Hematopoietic multipotent progenitor cell treated with erythropoietin and hydrocortisone succinate and interleukin-3 and kit ligand, for 15 days (in vitro differentiated cells): ENCODE results near the gene DMBT1.
A peak's percentile ranks its signal among the peaks of the same experiment; 100 is the strongest.

Source experiments
- DNase-seq: peaks from one replicate; pipeline ENCODE4 v3.0.0-alpha.2; 2015; ENCODE audit warnings: low spot score

The DMBT1 gene

DNA sequence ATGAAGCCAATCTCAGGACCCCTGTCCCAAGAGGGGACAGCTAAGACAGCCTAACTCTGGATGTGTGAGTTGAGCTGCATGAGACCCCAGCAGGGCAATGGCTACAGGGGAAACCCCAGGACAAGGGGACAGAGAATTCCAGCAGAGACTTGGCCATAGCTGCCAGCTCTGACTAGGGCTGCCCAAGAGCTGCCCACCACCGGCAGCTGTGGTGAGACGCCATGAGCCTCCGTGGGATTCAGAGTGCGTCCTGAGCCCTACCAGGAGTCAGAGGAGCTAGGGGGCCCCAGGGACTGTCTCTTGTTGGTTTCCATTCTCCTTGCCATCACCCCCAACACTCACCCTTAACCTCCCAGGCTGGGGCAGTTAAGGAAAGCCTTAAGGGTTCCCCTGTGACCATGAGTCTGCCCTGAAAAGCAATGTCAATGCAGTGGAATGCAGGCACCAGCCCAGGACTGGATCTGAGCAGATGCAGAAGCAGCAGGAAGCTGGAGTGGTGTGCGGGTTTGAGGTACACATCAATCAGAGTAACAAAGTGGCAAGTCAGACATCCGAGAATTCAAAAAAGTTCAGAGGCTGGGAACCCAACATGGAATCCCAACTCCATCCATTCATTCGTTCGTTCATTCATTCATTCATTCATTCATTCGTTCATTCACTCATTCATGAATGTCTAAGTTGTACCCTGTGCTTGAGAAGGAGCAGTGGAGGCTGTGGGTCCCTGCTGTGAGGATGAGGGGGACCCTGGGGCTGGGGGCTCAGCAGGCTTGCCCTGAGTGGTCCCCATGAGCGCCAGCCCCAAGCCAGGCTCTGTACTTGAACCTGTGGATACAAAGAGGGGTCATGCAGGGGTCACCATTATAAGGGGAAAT lies 86.2 kb downstream of the DMBT1 start:
- DNase-seq = no peak

DNA sequence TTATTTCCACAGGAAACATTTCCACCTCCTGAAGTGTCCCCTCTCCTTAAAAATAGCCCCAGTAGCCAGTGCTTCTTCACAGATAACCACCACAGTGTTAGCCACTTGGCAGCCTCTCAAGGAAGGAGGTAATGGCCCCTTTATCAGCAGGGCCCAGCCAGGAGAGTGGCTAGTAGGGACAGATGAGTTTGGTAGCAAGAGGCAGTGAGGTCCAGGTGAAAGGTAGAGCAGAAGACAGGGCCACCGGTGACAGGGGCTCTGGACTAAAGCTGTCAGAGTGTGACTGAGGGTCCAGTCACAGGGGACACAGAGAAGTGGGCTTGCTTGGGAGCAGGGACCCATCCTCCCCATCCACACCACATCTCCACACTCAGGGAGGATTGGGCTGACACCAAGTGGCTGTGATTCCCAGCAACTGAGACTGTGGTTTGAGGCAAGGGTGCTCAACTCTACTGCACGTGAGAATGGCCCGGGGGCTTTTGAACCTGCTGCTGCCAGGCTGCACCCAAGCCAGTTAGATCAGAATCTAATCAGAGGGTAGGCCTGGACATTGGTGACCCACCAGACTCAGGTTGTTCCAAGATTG lies 86.9 kb downstream of the DMBT1 start:
- DNase-seq = no peak

- DNase-seq = peak; percentile 20
Observed at GRCh38 chr10:122648599-122649428, 88.3 kb downstream of the DMBT1 start.

DNA sequence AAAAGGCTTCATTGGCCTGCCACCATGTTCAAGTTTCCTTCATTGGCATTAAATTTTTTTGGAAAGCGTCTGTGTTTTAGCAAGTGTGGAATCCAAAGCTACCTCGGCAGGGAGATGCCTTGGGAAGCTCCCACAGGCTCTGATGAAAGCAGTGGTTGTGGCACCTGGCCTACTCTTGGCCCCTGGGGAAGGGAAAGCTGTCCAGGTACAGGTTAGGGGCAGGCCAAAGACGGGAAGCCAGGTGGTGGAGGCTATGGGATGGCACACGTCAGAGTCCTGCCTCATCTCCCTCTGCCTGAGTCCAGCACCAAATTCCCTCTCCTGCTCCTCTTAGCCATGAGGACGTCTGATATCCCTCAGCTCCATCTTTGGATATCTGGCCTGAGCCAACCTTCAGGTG lies 89.3 kb downstream of the DMBT1 start:
- no peak for DNase-seq

GRCh38 chr10:122650331-122650730 lies 89.8 kb downstream of the DMBT1 start:
- no peak for DNase-seq

DNA sequence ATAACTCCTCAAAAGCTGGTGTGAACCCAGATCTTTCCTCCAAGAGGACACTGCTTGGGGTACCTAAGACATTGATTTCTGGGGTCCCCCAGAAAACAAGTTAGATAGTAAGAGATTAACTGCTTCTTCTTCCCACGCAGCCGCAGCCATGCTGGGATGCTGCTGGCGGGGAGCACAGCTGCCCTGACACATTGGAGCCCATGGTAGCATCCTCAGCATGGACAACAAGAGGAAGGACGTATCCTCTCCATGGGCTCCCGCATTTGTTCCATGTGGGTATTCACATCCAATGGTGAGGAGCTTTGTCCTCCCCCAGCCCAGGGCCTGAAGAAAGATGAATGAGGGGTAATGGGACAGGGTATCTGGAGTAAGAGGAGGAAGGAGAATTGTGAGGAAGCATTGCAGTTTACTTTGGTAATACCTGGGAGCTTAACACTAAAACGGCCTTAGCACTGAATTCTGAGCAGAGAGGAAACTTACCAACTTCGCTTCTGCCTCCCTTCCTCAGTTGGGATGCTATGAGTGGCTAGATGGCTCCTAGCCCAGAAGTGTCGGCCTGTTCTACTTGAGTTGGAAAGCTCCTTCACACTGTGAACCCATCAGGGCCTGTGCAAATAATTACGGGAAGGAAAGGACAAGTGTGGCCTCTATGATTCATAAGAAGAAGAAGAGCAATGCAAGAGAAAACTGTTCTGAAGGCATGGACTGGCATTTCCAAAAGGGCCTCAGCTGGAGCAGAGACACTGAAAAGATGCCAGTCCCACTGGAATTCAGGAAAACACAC lies 95.2 kb downstream of the DMBT1 start:
- DNase-seq = no peak

DNA sequence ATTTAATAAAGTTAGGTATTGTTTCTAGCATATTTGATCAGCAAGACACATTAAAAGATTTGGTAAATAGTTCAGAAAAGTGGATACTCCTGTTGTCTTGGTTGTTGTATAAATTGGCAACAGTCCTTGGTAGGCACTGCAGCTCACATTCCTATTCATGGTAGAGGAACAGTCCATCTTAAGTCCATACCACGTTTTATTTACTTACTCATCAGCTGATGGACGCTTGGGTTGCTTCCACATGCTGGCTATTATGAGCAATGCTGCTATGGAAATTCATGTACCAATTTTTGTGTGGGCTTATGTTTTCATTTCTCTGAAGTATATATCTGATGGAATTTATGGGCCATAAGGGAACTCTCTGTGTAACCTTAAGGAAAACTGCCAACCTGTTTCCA lies 95.8 kb downstream of the DMBT1 start:
- DNase-seq = no peak

DNA sequence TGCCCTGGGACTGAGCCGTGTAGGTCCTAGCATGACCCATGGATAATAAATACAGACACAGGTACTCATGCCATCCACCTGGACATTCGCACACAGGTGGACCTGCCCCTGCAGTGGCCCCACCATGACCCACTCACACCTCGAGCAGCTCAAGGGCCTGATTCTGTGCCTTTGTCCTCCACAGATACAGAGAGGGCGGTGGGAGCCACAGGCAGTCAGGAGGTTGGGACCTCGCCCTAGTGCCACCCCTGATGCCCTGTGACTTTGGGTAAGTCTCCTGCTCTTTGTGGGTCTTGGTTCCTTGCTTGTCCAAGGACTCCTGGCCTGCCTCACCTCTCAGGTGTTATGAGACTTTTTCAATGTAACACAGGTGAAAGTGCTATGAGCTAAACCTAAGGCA lies 96.2 kb downstream of the DMBT1 start:
- no peak for DNase-seq

GRCh38 chr10:122657255-122657654 lies 96.7 kb downstream of the DMBT1 start:
- no peak for DNase-seq

GRCh38 chr10:122657729-122658128 lies 97.2 kb downstream of the DMBT1 start:
- no peak for DNase-seq

DNA sequence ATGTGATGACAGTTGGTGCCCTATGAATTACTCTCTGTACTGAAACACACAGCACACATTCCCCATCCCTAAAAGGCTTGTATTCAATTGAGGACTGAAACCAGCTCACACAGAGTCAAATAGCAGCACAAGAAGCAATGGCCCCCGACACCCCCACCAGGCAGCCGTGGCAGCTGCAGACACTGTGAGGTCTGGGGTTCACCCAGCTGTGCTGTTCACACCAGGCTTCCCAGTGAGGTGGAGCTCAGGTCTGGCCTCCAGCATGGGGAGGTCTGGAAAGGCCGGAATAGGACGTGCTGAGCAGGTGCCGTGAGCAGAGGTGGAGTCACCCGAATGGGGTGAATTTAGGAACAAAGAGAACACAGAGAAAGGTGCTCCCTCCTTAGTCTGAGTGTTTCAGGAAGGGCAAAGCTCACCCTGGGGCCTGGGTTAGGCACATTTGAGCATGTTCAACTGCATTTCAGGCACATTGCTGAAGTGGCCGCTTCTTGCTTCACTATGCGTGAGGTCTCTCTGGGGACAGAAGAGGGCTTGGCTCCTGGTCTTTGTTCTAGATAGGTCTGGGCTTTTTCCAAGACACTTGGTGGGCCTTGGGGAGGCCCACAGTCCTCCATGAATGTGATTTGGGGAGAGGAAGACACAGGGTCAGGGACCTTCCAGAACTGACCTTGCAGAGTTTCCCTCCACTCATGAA lies 97.9 kb downstream of the DMBT1 start:
- DNase-seq = no peak

- no peak for DNase-seq
Observed at GRCh38 chr10:122659126-122659525, 98.6 kb downstream of the DMBT1 start.

GRCh38 chr10:122659651-122660050 lies 99.1 kb downstream of the DMBT1 start:
- no peak for DNase-seq

DNA sequence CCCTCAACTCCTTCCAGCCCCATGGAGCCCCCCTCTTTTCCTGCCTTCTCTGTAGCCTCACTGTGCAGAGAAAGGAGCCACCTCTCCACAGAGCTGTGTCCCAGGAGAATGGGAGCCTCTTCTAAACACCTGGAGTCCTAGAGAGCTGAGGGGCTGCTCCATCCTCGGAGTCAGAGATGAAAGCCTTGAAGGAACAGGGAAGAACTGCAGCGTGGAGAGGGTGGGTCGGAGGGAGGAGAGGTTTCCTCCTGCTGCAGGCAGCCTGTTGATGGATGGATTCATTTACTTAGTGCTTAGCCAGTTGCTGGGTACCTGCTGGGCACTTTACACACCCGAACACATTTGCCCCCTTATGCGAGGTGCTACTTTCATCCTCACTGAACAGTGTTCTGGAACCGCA lies 100.1 kb downstream of the DMBT1 start:
- no peak for DNase-seq

DNA sequence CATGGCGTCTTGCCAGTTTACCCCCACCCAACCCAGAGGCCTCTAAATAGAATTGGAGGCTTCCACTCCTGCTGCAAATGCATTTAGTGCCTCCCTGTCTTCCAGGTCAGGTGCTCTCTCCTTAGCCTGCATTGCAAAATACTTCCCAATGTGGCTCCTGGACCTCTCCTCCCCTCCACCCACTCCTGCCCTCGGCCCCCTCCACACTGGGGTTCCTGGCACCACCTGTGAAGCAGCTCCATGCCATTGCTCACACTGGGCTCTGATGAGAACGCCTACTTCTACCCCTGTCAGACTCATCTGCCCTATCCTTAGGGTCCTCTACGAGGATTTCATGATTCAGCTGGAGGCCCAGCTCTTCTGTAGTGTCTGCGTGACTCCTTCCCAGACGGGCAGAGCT lies 101.7 kb downstream of the DMBT1 start:
- DNase-seq = no peak

DNA sequence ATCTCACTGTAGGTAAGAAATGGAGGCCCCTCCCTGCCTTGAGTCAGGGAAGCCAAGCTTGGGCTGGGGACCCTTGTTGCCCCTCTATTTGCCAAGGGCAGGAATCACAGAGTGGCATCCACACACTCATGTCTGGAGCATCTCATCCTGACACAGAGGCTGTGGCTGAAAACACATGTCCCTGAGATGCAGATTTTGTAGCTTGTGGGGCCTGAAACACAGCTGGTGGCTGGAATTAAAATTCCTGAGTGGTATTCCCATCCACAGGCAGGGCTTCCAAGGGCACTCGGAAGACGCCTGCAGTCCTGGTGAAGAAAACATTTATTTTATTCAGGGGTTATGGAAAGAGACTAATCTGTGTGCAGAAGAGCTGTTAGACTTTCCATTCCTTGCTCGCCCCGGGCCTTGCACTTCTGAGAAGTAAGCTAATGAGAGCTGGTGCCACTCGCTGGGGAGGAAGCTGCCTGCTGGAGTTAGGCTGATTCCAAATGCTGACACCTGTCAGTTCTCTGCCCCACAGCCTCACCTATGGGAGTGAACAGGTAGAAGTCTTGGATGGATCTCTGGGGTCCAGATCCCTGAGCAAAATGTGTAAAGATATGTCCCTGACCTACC lies 103.1 kb downstream of the DMBT1 start:
- no peak for DNase-seq

- DNase-seq = no peak
Observed at GRCh38 chr10:122664501-122664900, 103.9 kb downstream of the DMBT1 start.

- DNase-seq = no peak
Observed at GRCh38 chr10:122665329-122665860, 104.8 kb downstream of the DMBT1 start.

- DNase-seq = no peak
Observed at GRCh38 chr10:122665946-122666345, 105.4 kb downstream of the DMBT1 start.

GRCh38 chr10:122669045-122669444 lies 108.5 kb downstream of the DMBT1 start:
- no peak for DNase-seq

DNA sequence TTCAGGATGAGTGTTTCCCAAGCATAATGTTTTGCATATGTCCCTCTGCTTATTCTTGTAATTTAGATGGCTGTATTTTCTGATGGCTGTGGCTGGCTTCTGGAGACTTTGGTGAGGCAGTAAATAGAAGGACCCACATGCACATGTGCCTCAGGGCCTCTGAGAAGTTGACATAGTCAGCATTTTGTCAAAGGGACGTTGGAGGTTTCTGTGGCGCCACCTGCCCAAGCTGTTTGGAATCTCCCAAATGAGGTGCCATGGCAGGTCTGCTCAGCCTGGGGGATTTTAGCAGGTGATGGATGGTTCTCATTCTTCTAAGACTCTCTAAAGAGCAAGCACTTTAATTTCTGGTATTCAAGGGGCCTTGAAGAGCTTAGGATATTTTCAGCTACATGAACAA lies 109.3 kb downstream of the DMBT1 start:
- DNase-seq = no peak
